Common myeloid progenitor, CD34-positive (primary cell): ENCODE results near the gene AHNAK2.
"Not testable (repeated sequence)": the region's sequence is repeated elsewhere in the genome, so short reads cannot be mapped to it uniquely, and the experiment has no call there.

Experiments used
- CTCF ChIA-PET: fragments of 350-600 bp; sonication (Branson Sonifier 250); formaldehyde crosslinking; loops from one replicate; lab custom pipeline; 2021; ENCODE audit warnings: antibody characterized with exemption; lab: Charles Lee
- POLR2A ChIA-PET: fragments of 350-600 bp; sonication (Branson Sonifier 250); formaldehyde crosslinking; loops from one replicate; lab custom pipeline; 2021; ENCODE audit warnings: antibody characterized with exemption; lab: Charles Lee
- DNase-seq, 3 donors: peaks; one replicate each; pipeline versions ENCODE4 v3.0.0 to v3.0.0-alpha.2; 2013
- H3K27ac ChIP-seq, 2 experiments: 1 replicate in 1 of 2; 2 replicates in 1 of 2; pipeline ENCODE4 v1.7.0; 2013; ENCODE audit warnings: inconsistent platforms in 2 of 2, low read length in 2 of 2, mild to moderate bottlenecking in 2 of 2, low read depth in 1 of 2, moderate library complexity in 1 of 2; ENCODE audit not compliant: severe bottlenecking in 2 of 2, insufficient read depth in 1 of 2, poor library complexity in 1 of 2
- H3K27me3 ChIP-seq, 5 experiments: replicated peaks in 2 of 5; 1 replicate in 3 of 5; 2 replicates in 2 of 5; pipeline versions ENCODE4 v1.6.1 to v1.7.0; 2013; ENCODE audit warnings: low read length in 4 of 5, mild to moderate bottlenecking in 2 of 5, moderate library complexity in 2 of 5, inconsistent platforms in 1 of 5; ENCODE audit not compliant: insufficient read depth in 5 of 5, control insufficient read depth in 4 of 5
- H3K36me3 ChIP-seq, 4 experiments: 1 replicate in 2 of 4; 2 replicates in 2 of 4; pipeline versions ENCODE4 v1.6.1 to v1.7.0; 2013; ENCODE audit warnings: low read length in 3 of 4, control low read depth in 1 of 4, mild to moderate bottlenecking in 1 of 4; ENCODE audit not compliant: control insufficient read depth in 4 of 4, insufficient read depth in 4 of 4
- H3K4me1 ChIP-seq, 4 experiments: 1 replicate in 3 of 4; 2 replicates in 1 of 4; pipeline versions ENCODE4 v1.6.1 to v1.7.1; 2013; ENCODE audit warnings: low read length in 3 of 4, mild to moderate bottlenecking in 3 of 4, control low read depth in 1 of 4, inconsistent platforms in 1 of 4, moderate library complexity in 1 of 4; ENCODE audit not compliant: control insufficient read depth in 4 of 4, insufficient read depth in 4 of 4; ENCODE audit errors: control extremely low read depth in 1 of 4
- H3K4me3 ChIP-seq, 7 experiments: 1 replicate in 4 of 7; 2 replicates in 3 of 7; pipeline versions ENCODE4 v1.5.1 to v1.7.0; 2013; ENCODE audit warnings: mild to moderate bottlenecking in 7 of 7, low read length in 6 of 7, moderate library complexity in 6 of 7, inconsistent platforms in 2 of 7, low read depth in 2 of 7, control low read depth in 1 of 7; ENCODE audit not compliant: insufficient read depth in 4 of 7, control insufficient read depth in 1 of 7; ENCODE audit errors: extremely low read depth in 1 of 7
- H3K9me3 ChIP-seq, 5 experiments: 1 replicate in 4 of 5; 2 replicates in 1 of 5; pipeline versions ENCODE4 v1.6.1 to v1.7.1; 2013; ENCODE audit warnings: low read length in 4 of 5, mild to moderate bottlenecking in 2 of 5, inconsistent platforms in 1 of 5, low read depth in 1 of 5, moderate library complexity in 1 of 5; ENCODE audit not compliant: control insufficient read depth in 4 of 5, insufficient read depth in 2 of 5; ENCODE audit errors: control extremely low read depth in 1 of 5
- WGBS: methylation state at CpG from one replicate; pipeline ENCODE4 v1.1.5; 2013; ENCODE audit not compliant: insufficient coverage; 5-methylcytosine and 5-hydroxymethylcytosine counted together

The AHNAK2 gene

DNA sequence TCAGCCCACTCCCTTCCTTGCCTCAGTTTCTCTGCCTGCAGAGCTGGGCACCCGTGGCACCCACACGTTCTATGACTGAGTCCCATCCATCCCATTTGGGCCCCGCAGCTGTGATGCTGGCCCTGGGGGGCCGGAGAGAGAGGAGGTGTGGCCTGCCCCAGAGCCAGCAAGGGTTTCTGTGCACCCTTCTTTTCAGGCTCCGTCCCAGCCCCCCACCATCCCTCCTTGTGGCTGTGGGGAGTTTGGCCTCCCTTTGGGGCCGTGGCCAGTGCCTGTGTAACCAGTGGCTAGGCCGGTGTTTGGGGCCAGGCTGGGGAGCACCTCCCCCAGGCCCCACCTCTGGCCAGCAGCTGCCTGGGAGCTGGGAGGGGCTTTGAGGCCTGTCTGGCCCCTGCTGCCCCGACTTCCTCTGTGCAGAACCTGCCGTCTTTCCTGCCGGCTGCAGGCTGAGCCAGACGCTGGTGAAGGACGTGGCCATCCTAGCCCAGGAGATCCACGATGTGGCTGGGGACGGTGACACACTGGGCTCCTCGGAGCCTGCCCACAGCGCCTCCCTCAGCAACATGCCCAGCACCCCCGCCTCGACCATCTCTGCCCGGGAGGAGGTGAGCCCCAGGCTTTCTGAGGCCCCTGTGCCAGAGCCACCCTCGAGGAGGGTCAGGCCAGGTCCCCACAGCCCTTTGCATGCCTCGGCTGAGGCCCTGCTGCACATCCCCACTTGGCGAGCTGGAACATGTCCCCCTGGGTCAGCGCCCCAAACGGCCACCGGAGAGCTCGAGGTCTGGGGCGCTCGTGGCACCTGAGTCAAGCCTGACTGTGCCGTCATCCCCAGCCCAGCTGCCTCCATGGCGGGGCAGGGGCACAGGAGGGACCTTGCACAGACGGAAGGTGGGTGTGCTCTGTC, 85.4 kb downstream of the AHNAK2 start:
- WGBS, result 74% methylated on average over 25 of the region's 31 CpGs
- CTCF ChIA-PET, result interaction anchor here (1.3 to 2.1 kb wide), 5 partner anchors 24 to 194 kb away, joined by 3 to 5 read pairs (median 4); no protein-coding TSS in a partner anchor
- no peak overlapping the region for H3K4me3 ChIP-seq

DNA sequence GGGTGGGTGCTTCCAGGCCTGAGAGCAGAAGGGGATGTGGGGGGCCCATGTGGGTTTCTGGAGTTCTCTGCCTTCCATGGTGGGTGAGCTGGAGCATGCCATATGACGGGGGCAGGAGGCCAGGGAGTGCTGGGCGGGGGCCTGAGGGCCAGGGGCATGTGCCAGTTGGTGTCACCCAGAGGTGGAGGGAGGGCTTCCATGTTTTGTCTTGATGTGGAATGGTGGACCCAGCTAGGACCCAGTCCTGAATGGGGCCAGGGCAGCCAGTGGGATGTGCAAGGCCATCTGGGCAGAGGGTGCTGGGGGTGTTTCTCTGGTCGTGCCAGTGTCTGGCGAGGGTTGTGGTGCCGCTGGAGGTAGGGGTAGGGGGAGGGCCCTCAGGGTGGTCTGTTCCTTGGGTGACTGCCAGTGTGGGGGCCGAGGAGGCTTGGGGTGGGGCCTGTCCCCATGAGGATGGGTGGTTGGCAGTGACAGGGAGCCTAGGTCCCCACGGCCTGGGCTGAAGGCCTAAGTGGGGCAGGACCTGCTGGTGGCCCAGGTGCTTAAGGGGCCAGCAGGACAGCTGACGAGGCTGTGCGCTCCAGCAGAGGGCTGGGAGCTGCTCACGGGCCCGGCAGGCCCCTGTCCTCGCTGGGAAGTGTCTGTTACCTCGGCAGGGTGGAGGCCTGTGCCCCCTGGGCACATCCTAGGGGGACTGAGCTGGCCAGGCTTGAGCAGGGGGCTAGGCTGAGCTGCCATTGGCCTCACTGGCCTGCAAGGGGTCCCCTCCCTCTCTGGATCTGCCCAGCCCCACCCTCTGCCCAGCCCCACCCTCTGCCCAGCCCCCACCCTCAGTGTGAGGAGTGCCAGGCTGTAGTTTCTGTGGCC, 86.3 kb downstream of the AHNAK2 start:
- CTCF ChIA-PET, result interaction anchor here (1.5 to 1.6 kb wide), 2 partner anchors 23 to 121 kb away, joined by 3 to 4 read pairs; no protein-coding TSS in a partner anchor
- H3K4me1 ChIP-seq, result peaks cover 0 to 1% (median 0%) of the 10 kb centered on the region in 4 experiments

More for the DNA sequence above, 85.4 kb downstream of the AHNAK2 start:
- Histone ChIP-seq H3K36me3 (no peaks in the 10 kb centered on the region), H3K9me3 (no peaks in the 10 kb centered on the region), H3K27me3 (peaks cover 0 to 2% (median 0%) of the 10 kb centered on the region in 5 experiments), H3K27ac (no peak overlapping the region), H3K4me1 (peaks cover 0 to 1% (median 0%) of the 10 kb centered on the region in 4 experiments)
- POLR2A ChIA-PET, result no interaction called here
- DNase-seq, result no peak

GRCh38 chr14:104891121-104891551, 87.0 kb downstream of the AHNAK2 start:
- DNase-seq, result no peak
- Histone ChIP-seq H3K4me1 (peaks cover 0 to 1% (median 0%) of the 10 kb centered on the region in 4 experiments), H3K27ac (no peak overlapping the region), H3K27me3 (peaks cover 0 to 2% (median 0%) of the 10 kb centered on the region in 5 experiments), H3K36me3 (no peaks in the 10 kb centered on the region), H3K9me3 (no peaks in the 10 kb centered on the region), H3K4me3 (no peak overlapping the region)
- ChIA-PET POLR2A (no interaction called here), CTCF (interaction anchor here (1.5 kb wide), 1 partner anchor 120 kb away, joined by 3 read pairs; no protein-coding TSS in a partner anchor)
- 100% methylated on average over 1 of the region's 4 CpGs for WGBS

More for the DNA sequence above, 86.3 kb downstream of the AHNAK2 start:
- Histone ChIP-seq H3K27ac (no peak overlapping the region), H3K27me3 (peaks cover 0 to 2% (median 0%) of the 10 kb centered on the region in 5 experiments), H3K9me3 (no peaks in the 10 kb centered on the region), H3K4me3 (no peak overlapping the region), H3K36me3 (no peaks in the 10 kb centered on the region)
- POLR2A ChIA-PET, result no interaction called here
- 92% methylated on average over 10 of the region's 13 CpGs for WGBS
- DNase-seq, result no peak

DNA sequence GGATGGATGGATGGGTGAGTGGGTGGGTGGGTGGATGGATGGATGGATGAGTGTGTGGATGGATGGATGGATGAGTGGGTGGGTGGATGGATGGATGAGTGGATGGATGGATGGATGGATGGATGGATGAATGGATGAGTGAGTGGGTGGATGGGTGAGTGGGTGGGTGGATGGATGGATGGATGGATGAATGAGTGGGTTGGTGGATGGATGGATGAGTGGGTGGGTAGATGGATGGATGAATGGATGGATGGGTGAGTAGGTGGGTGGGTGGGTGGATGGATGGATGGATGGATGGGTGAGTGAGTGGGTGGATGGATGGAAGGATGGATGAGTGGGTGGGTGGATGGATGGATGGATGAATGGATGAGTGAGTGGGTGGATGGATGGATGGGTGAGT, 87.9 kb downstream of the AHNAK2 start:
- H3K27ac ChIP-seq, CTCF ChIA-PET, H3K27me3 ChIP-seq, DNase-seq, POLR2A ChIA-PET, H3K9me3 ChIP-seq, H3K36me3 ChIP-seq, H3K4me3 ChIP-seq, H3K4me1 ChIP-seq: not testable (repeated sequence)

DNA sequence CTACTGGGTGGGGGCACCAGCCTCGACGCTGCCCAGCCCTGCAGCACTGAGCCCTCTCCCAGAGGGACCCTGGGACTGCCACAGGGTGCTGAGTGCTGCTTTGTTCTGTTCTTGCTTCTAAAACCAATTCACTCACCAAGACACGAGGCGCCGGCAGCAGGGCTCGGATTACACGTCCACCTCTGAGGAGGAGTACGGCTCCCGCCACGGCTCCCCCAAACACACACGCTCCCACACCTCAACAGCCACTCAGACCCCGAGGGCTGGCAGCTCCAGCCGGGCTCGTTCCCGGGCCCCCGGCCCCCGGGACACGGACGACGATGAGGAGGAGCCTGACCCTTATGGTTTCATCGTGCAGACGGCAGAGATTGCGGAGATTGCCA, 88.8 kb downstream of the AHNAK2 start:
- H3K4me1 ChIP-seq, result no peaks in the 10 kb centered on the region
- CTCF ChIA-PET, result no interaction called here
- no peak overlapping the region for H3K27ac ChIP-seq
- no peaks in the 10 kb centered on the region for H3K9me3 ChIP-seq
- no peak for DNase-seq
- no peak overlapping the region for H3K4me3 ChIP-seq
- no peaks in the 10 kb centered on the region for H3K36me3 ChIP-seq
- WGBS, result 92% methylated on average over 19 of the region's 23 CpGs
- POLR2A ChIA-PET, result no interaction called here
- peaks cover 0 to 2% (median 0%) of the 10 kb centered on the region in 5 experiments for H3K27me3 ChIP-seq

GRCh38 chr14:104888489-104889374, 89.4 kb downstream of the AHNAK2 start:
- POLR2A ChIA-PET, result no interaction called here
- no peaks in the 10 kb centered on the region for H3K9me3 ChIP-seq
- H3K4me1 ChIP-seq, result no peaks in the 10 kb centered on the region
- CTCF ChIA-PET, result no interaction called here
- no peak overlapping the region for H3K27ac ChIP-seq
- no peak overlapping the region for H3K4me3 ChIP-seq
- no peaks in the 10 kb centered on the region for H3K36me3 ChIP-seq
- DNase-seq, result no peak
- WGBS, result 98% methylated on average over 23 of the region's 26 CpGs
- H3K27me3 ChIP-seq, result peaks cover 0 to 1% (median 0%) of the 10 kb centered on the region in 5 experiments
